HG03521 (cell line): ENCODE measurements around the gene HOATZ.
A peak's percentile ranks its signal among the peaks of the same experiment; 100 is the strongest.

ENCODE experiments used
- ATAC-seq: cut with Tn5 transposase; IDR thresholded peaks from one replicate; pipeline ENCODE4 v1.9.1; 2021; ENCODE audit warnings: mild to moderate bottlenecking, moderate library complexity; ENCODE audit not compliant: unreplicated experiment

Gene HOATZ

GRCh38 chr11:111521135-111521534, 6.6 kb downstream of the HOATZ start:
- no peak for ATAC-seq

- no peak for ATAC-seq
Observed at GRCh38 chr11:111522426-111522825, 7.8 kb downstream of the HOATZ start.

DNA sequence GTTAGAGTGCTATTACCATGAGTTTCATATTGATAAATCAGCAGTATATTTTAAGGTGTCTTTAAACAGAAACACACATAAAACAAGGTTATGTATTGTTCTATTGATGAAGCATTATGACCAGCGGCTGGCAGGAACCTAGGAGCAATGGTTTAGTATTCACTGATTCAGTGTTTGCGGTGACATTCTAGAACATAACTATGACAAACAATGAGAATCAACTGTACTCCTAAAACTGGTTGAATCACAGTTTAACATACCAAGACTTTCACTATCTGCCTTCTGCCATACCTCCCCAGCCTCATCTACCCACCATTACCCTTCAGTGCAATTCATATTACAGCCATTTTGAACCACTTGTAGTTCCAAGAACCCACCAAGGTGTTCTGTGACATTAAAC, 8.8 kb downstream of the HOATZ start:
- ATAC-seq, result no peak

DNA sequence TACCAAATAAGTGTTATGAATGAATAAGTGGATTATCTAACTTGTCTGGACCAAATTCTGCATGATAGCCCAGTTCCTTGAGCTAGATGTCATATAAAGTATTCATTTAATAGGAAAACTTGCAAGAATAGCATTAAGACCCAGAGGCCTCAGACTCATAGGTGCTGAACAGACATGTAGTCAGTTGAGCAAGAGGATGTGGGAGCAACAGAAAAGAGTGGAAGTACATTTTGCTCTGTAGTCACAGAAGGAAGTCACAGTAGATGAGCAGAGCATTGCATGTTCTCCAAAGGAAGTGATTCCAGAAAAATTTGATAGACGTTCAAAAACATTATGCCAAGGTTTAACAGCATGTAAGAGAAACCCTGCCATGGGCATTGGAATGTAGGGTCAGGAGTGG, 9.5 kb downstream of the HOATZ start:
- ATAC-seq, result no peak

- ATAC-seq, result no peak
Observed at GRCh38 chr11:111525456-111525855, 10.9 kb downstream of the HOATZ start.

DNA sequence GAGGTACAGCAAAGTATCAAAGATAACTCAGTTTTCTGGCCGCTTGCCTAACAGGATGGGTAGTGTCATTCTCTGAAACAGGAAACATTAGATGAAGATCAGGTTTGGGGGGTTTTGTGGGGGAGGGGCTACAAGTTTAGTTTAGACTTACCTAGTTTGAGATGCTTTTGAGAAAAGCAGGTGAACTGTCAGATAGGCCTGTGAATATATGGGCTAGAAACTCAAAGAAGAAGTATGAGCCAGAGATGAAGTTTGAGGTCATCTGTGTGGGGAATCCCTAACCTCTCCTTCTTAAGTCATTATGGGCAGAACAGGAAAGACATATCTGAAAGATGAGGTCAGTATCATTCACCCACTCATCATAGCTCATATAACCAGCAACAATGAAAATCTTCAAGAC, 11.9 kb downstream of the HOATZ start:
- no peak for ATAC-seq

GRCh38 chr11:111527279-111527678, 12.7 kb downstream of the HOATZ start:
- ATAC-seq, result no peak

DNA sequence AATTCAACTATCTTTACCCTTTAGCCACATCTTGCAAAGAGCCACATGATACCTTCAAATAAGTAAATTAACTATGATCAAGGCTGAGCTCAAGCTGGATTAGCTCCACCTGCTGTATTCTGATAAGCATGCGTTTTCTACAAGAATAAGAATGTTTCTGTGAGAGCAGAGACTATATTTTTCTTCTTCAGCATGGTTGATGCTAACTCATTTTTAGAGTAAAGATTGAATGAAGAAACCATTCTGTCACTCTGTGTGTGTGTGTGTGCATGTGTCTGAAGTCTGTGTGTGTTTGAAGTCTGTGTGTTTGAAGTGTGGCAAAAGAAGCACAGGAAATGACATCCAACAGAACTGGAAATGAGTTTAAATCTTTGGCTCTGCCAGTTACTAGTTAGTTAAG, 14.0 kb downstream of the HOATZ start:
- ATAC-seq, result no peak

- ATAC-seq, result no peak
Observed at GRCh38 chr11:111530091-111530490, 15.5 kb downstream of the HOATZ start.

DNA sequence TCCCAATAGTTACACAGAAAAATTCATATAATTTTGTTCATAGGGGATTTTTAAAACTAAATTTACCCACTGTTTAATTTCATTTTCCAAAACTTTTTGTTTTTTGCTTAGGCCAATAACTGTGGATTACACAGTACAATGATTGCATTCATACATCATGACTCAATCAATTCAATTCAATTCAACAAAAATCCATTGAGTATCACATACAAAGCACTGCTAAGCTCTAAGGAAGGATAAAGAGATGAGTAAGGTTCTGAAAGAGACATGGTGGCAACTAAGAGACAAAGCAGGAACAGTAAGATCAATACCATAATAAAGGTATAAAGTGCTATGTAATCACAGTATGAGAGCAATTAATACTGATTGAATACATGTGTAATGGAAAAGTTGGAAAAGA, 16.6 kb downstream of the HOATZ start:
- no peak for ATAC-seq

- peak; percentile 64 for ATAC-seq
Observed at GRCh38 chr11:111531687-111532364, 17.2 kb downstream of the HOATZ start.

- no peak for ATAC-seq
Observed at GRCh38 chr11:111532365-111532709, 17.8 kb downstream of the HOATZ start.

GRCh38 chr11:111535281-111535680, 20.7 kb downstream of the HOATZ start:
- ATAC-seq, result no peak

DNA sequence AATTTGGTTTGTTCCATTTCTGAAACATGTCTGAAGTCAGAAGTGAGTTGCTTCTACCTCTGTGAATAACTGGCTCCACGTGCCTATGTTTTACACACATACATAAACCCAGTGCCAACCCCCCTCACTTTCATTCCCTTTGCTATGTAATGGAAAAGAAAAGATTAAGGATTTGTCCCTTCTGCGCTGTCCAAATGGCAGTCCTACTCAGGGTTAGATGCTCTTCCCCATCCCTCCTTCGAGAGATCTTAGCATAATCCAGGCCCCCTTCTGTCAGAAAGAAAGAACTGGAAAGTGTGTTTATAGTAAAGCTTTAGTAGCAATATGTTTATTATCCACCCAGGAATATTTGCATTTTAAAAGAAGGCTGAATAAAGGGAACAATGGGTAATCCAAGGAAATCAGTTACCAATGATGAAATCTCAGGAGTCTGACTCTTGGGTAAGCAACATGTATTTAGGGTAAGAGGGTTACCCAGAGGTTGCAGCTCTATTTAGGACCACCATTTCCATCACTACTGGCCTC, 22.8 kb downstream of the HOATZ start:
- ATAC-seq, result no peak

GRCh38 chr11:111538407-111539114, 24.0 kb downstream of the HOATZ start:
- ATAC-seq, result no peak

GRCh38 chr11:111539426-111540113, 25.0 kb downstream of the HOATZ start:
- ATAC-seq, result no peak

GRCh38 chr11:111540114-111540936, 25.7 kb downstream of the HOATZ start, which contains the start of gene LAYN:
Gene LAYN, plus strand, starts transcription at chr11:111540720. Its CDS starts 124 bp downstream, at chr11:111540844.
- ATAC-seq, result no peak

- no peak for ATAC-seq
Observed at GRCh38 chr11:111540937-111541253, 26.3 kb downstream of the HOATZ start.

DNA sequence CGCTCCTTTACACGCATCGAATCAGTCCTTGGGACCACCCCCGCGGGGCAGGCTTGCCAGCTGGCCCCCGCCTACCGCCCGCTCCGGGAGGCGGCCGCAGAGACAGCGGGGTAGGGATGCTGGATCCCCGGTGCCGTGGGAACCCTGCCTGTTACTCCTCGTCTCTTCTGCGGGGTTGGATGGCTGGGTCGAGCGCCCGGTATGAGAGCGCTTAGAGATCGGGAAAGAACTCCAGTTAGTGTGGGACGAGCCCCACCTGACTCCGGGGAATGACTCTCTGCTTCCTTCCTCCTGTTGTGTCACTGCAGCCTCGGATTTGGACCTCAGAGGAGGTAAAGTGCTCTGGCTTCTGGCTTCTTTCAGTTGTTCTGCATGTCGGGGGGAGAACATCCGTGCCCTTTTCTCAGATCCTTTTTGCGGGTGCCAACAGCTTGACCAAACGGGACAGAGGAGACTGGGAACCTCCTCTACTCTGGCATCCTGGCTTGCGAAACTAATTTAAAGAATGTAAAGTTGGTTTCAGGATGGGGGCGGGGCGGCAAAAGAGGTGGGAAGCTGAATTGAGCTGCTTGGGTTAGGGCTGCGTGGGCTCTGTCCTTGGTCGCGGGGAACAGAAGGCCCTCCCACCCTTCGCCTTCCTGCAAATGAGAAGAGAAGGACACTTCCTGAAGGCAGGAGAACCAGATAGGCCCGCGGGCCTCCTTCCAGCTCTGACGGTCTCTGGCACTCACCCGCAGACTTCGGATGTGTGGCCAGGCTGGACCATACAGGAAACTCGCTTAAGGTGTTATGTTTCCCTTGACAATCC, 26.9 kb downstream of the HOATZ start:
- ATAC-seq, result no peak

DNA sequence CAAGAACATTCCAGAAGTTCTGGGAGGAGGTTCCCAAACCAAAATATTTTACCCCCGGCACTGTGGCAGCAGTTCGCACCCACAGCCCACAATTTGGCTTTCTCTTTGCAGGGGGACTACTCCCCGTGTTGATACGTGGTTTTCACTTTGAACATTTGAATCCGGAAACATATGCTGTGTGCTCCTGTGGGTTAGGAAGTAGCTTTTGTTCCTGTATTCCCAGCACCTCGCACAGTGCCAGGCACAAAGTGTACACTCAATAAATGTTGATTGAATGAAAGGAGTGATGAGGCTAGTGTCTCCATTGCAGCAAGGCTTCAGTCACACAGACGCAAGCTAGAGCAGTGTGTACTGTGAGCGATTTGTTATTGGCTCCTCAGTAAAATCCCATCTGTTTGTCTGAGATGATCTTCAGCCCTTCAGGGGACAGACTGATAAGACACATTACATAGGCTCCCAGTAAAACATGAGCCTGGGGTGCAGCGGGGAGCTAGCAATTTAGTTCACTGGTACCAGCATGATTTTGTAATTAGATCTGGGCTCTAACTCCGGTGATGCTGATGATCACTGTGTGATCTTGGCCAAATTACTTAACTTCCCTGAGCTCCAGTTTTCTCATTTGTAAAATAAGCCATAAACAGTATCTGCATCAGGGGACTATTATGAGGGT, 28.2 kb downstream of the HOATZ start:
- no peak for ATAC-seq
